Trophoblast cell (in vitro differentiated cells and primary cell): Measurements from ENCODE around the gene POLRMT.

Source experiments
- DNase-seq, 2 donors: peaks; one replicate each; pipeline ENCODE4 v3.0.0-alpha.2; 2016
- H2AFZ ChIP-seq: 2 replicates; pipeline ENCODE4 v1.6.1; 2013; ENCODE audit warnings: low read length, moderate library complexity, mild to moderate bottlenecking; ENCODE audit not compliant: insufficient read depth, poor library complexity
- H2AK5ac ChIP-seq: 2 replicates; pipeline ENCODE4 v1.6.1; 2013; ENCODE audit warnings: mild to moderate bottlenecking, low read length
- H2BK120ac ChIP-seq: 2 replicates; pipeline ENCODE4 v1.6.1; 2013; ENCODE audit warnings: low read length, mild to moderate bottlenecking, moderate library complexity; ENCODE audit not compliant: insufficient read depth, poor library complexity
- H2BK12ac ChIP-seq: 2 replicates; pipeline ENCODE4 v1.6.1; 2013; ENCODE audit warnings: mild to moderate bottlenecking, low read length, moderate library complexity
- H2BK5ac ChIP-seq: 2 replicates; pipeline ENCODE4 v1.6.1; 2013; ENCODE audit warnings: low read length, low read depth, moderate library complexity, mild to moderate bottlenecking; ENCODE audit not compliant: poor library complexity
- H3K14ac ChIP-seq: 2 replicates; pipeline ENCODE4 v1.6.1; 2013; ENCODE audit warnings: mild to moderate bottlenecking, low read length
- H3K18ac ChIP-seq: 2 replicates; pipeline ENCODE4 v1.6.1; 2013; ENCODE audit warnings: mild to moderate bottlenecking, low read length
- H3K23ac ChIP-seq: 2 replicates; pipeline ENCODE4 v1.6.1; 2013; ENCODE audit warnings: low read length
- H3K27ac ChIP-seq: 2 replicates; pipeline ENCODE4 v1.5.1; 2013; ENCODE audit warnings: low read depth, mild to moderate bottlenecking, inconsistent platforms, low read length, moderate library complexity
- H3K27me3 ChIP-seq: 2 replicates; pipeline ENCODE4 v1.6.1; 2013; ENCODE audit warnings: inconsistent platforms, mild to moderate bottlenecking, low read length, moderate library complexity; ENCODE audit not compliant: insufficient read depth
- H3K36me3 ChIP-seq, 2 experiments: 1 replicate in 1 of 2; 2 replicates in 1 of 2; pipeline ENCODE4 v1.6.1; 2013; ENCODE audit warnings: low read length in 2 of 2, mild to moderate bottlenecking in 2 of 2, moderate library complexity in 1 of 2; ENCODE audit not compliant: insufficient read depth in 2 of 2, control insufficient read depth in 1 of 2
- H3K4ac ChIP-seq: 2 replicates; pipeline ENCODE4 v1.6.1; 2013; ENCODE audit warnings: low read depth, mild to moderate bottlenecking, low read length, moderate library complexity
- H3K4me1 ChIP-seq, 2 experiments: 1 replicate in 1 of 2; 2 replicates in 1 of 2; pipeline ENCODE4 v1.6.1; 2013; ENCODE audit warnings: low read length in 2 of 2, mild to moderate bottlenecking in 2 of 2, moderate library complexity in 1 of 2; ENCODE audit not compliant: insufficient read depth in 2 of 2, control insufficient read depth in 1 of 2
- H3K4me2 ChIP-seq: 2 replicates; pipeline ENCODE4 v1.6.1; 2013; ENCODE audit warnings: inconsistent platforms, mild to moderate bottlenecking, low read length, moderate library complexity
- H3K4me3 ChIP-seq: 2 replicates; pipeline ENCODE4 v1.5.1; 2013; ENCODE audit warnings: mild to moderate bottlenecking, low read depth, low read length, inconsistent platforms
- H3K79me1 ChIP-seq: one replicate; pipeline ENCODE4 v1.6.1; 2013; ENCODE audit warnings: low read length
- H3K79me2 ChIP-seq: 2 replicates; pipeline ENCODE4 v1.6.1; 2013; ENCODE audit warnings: low read length, mild to moderate bottlenecking; ENCODE audit not compliant: control insufficient read depth, insufficient read depth, poor library complexity
- H3K9ac ChIP-seq: 2 replicates; pipeline ENCODE4 v1.6.1; 2013; ENCODE audit warnings: mild to moderate bottlenecking, low read length
- H3K9me3 ChIP-seq: 2 replicates; pipeline ENCODE4 v1.6.1; 2013; ENCODE audit warnings: low read depth, mild to moderate bottlenecking, control low read depth, inconsistent platforms, low read length; ENCODE audit not compliant: insufficient read depth
- H4K12ac ChIP-seq: 2 replicates; pipeline ENCODE4 v1.6.1; 2013; ENCODE audit warnings: low read depth, mild to moderate bottlenecking, low read length, moderate library complexity
- H4K8ac ChIP-seq: 2 replicates; pipeline ENCODE4 v1.6.1; 2013; ENCODE audit warnings: low read depth, mild to moderate bottlenecking, low read length, moderate library complexity
- H4K91ac ChIP-seq: one replicate; pipeline ENCODE4 v1.6.1; 2013; ENCODE audit warnings: low read depth, mild to moderate bottlenecking, low read length, moderate library complexity
- WGBS: extraction: QIAGEN DNeasy Blood & Tissue Kit; methylation state at CpG from one replicate; pipeline ENCODE4 v1.1.7; 2013; ENCODE audit warnings: missing lambda C conversion rate; ENCODE audit not compliant: insufficient read length, insufficient coverage; ENCODE audit errors: extremely low coverage; 5-methylcytosine and 5-hydroxymethylcytosine counted together

POLRMT gene

DNA sequence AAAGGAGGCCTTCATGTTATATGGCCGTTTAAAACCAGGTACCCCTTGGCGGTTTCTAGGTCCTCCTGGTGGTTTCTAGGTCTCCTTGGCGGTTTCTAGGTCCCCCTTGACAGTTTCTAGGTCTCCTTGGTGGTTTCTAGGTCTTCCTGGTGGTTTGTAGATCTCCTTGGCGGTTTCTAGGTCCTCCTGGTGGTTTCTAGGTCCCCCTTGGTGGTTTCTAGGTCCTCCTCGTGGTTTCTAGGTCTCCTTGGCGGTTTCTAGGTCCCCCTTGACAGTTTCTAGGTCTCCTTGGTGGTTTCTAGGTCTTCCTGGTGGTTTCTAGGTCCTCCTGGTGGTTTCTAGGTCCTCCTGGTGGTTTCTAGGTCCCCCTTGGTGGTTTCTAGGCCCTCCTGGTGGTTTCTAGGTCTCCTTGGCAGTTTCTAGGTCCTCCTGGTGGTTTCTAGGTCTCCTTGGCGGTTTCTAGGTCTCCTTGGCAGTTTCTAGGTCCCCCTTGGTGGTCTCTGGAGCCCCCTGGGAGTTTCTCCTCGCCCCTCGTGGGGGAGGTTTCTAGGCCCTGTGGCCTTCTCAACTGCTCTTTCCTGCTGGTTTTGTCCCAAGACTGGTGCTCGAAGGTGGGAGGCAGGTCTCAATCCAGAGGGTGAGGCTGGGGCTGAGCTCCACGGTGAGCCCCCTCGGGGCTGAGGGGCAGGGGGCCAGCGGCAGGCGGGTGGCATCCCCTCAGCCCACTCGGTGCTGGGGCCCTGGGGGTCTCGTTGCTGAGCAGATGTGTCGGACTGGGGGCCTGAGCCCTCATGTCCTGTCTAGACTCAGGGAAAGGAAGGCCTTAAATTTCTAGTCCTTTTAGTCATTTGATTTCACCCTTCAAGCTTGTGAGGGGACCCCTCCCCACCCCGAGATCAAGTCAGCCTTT, 35.7 kb downstream of the POLRMT start:
- no peak overlapping the region for H2AK5ac ChIP-seq
- H3K23ac ChIP-seq = no peak overlapping the region
- H3K27ac ChIP-seq = no peak overlapping the region
- no peak overlapping the region for H3K9ac ChIP-seq
- no peak overlapping the region for H3K18ac ChIP-seq
- H3K79me1 ChIP-seq = no peaks in the 10 kb centered on the region
- H4K91ac ChIP-seq = no peak overlapping the region
- no peaks in the 10 kb centered on the region for H3K27me3 ChIP-seq
- no peak overlapping the region for H2BK120ac ChIP-seq
- H4K12ac ChIP-seq = no peak overlapping the region
- DNase-seq = no peak
- no peak overlapping the region for H3K4me3 ChIP-seq
- no peak overlapping the region for H3K4me2 ChIP-seq
- no peaks in the 10 kb centered on the region for H3K79me2 ChIP-seq
- no peaks in the 10 kb centered on the region for H3K4me1 ChIP-seq
- H4K8ac ChIP-seq = no peak overlapping the region
- H2BK5ac ChIP-seq = no peak overlapping the region
- H3K36me3 ChIP-seq = no peaks in the 10 kb centered on the region
- no CpG with 5 or more reads among the region's 18 CpGs for WGBS
- no peak overlapping the region for H2BK12ac ChIP-seq
- no peak overlapping the region for H3K4ac ChIP-seq
- H3K9me3 ChIP-seq = peaks cover 3% of the 10 kb centered on the region
- H2AFZ ChIP-seq = no peak overlapping the region
- no peak overlapping the region for H3K14ac ChIP-seq

- Histone ChIP-seq H2BK5ac (no peak overlapping the region), H2BK120ac (no peak overlapping the region), H2BK12ac (no peak overlapping the region), H4K8ac (no peak overlapping the region), H3K27ac (no peak overlapping the region), H3K23ac (no peak overlapping the region), H3K36me3 (no peaks in the 10 kb centered on the region), H3K4me1 (no peaks in the 10 kb centered on the region), H4K91ac (no peak overlapping the region), H4K12ac (no peak overlapping the region), H2AK5ac (no peak overlapping the region), H3K79me2 (no peaks in the 10 kb centered on the region), H3K4ac (no peak overlapping the region), H3K4me3 (no peak overlapping the region), H3K18ac (no peak overlapping the region), H3K27me3 (peaks cover 2% of the 10 kb centered on the region), H3K9ac (no peak overlapping the region), H2AFZ (no peak overlapping the region), H3K79me1 (no peaks in the 10 kb centered on the region), H3K4me2 (no peak overlapping the region), H3K14ac (no peak overlapping the region), H3K9me3 (peaks cover 4% of the 10 kb centered on the region)
- WGBS = no CpG with 5 or more reads among the region's 16 CpGs
- DNase-seq = no peak
Observed at GRCh38 chr19:596263-596655, 37.1 kb downstream of the POLRMT start.

DNA sequence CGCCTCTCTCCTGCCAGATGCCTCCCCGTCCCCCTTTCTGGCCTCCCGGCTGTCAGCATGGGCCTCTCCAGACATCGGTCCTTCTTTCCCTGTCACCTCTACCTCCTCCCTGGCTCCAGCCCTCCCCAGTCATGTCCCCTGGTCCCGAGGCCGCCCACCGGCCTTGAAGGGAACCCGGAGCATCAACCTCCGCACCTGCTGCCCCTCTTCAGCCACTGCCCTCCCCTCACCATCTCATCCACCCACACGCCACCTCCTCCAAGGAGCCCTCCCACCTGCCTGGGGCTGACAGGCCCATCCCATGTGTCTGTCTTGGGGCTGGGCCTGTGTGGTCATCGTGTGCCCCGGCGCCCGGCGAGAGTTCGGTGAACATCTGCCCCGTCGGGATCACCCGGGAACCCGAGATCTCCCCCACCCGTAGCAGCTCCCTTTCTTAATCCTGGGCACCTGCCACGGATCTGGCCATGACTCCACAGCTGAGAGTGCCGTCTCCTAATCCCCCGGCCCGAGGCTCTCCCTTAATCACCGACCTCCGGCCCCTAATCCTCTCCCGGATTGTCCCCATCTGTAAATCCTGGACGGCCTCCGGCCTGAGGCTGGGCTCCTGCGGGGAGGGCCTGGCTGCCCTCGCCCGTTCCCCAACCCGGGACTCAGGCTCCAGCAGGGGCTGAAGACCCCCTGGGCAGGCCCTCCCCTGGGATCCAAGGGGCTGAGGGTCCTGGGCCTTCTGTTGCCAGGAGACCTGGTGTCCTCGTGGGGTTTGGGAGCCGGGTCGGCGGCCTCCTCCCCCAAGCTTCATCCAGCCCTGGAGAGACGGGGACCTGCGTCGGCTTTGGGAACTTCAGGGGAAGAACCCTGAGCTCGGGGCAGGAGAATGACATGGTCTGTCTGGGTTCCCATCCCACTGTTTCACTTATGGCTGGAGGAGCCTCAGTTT, 37.7 kb downstream of the POLRMT start:
- no peak overlapping the region for H3K4me3 ChIP-seq
- no peaks in the 10 kb centered on the region for H3K79me2 ChIP-seq
- no peak overlapping the region for H2AFZ ChIP-seq
- no peak overlapping the region for H3K4me2 ChIP-seq
- H3K27me3 ChIP-seq = peaks cover 8% of the 10 kb centered on the region
- no CpG with 5 or more reads among the region's 42 CpGs for WGBS
- H3K36me3 ChIP-seq = no peaks in the 10 kb centered on the region
- H4K91ac ChIP-seq = no peak overlapping the region
- no peak overlapping the region for H2AK5ac ChIP-seq
- no peak overlapping the region for H3K27ac ChIP-seq
- H4K12ac ChIP-seq = no peak overlapping the region
- H2BK5ac ChIP-seq = no peak overlapping the region
- H3K9me3 ChIP-seq = peaks cover 5% of the 10 kb centered on the region
- no peak overlapping the region for H3K4ac ChIP-seq
- H3K4me1 ChIP-seq = no peaks in the 10 kb centered on the region
- H2BK120ac ChIP-seq = no peak overlapping the region
- H4K8ac ChIP-seq = no peak overlapping the region
- H3K9ac ChIP-seq = no peak overlapping the region
- no peak overlapping the region for H2BK12ac ChIP-seq
- H3K14ac ChIP-seq = no peak overlapping the region
- no peak overlapping the region for H3K23ac ChIP-seq
- no peak overlapping the region for H3K18ac ChIP-seq
- DNase-seq = no peak
- H3K79me1 ChIP-seq = no peaks in the 10 kb centered on the region

GRCh38 chr19:594265-594870, 39.0 kb downstream of the POLRMT start:
- Histone ChIP-seq H4K8ac (no peak overlapping the region), H3K18ac (no peak overlapping the region), H2BK120ac (no peak overlapping the region), H3K27me3 (peaks cover 16% of the 10 kb centered on the region), H3K4me3 (no peak overlapping the region), H3K9ac (no peak overlapping the region), H3K27ac (no peak overlapping the region), H3K9me3 (peaks cover 5% of the 10 kb centered on the region), H3K79me2 (no peaks in the 10 kb centered on the region), H2AK5ac (no peak overlapping the region), H2AFZ (no peak overlapping the region), H3K79me1 (no peaks in the 10 kb centered on the region), H3K4me1 (peaks cover 0 to 1% of the 10 kb centered on the region in 2 experiments), H3K4ac (no peak overlapping the region), H3K14ac (no peak overlapping the region), H3K36me3 (no peaks in the 10 kb centered on the region), H2BK5ac (no peak overlapping the region), H4K12ac (no peak overlapping the region), H3K23ac (no peak overlapping the region), H3K4me2 (no peak overlapping the region), H4K91ac (no peak overlapping the region), H2BK12ac (no peak overlapping the region)
- DNase-seq = no peak
- WGBS = no CpG with 5 or more reads among the region's 24 CpGs
